Endothelial cell of umbilical vein (primary cell): ENCODE data around the gene EDAR. TPM values are rescaled to one million over a fixed set of nuclear protein-coding genes. Genes with fewer than 3 reads are reported as not detected.

ENCODE experiments used
- BruUV-seq: library from RNA; stranded (reverse); fragments of 400-500 nt; replicated peaks from 2 replicates; lab custom pipeline; 2021; lab: Mats Ljungman, UMichigan
- CTCF ChIA-PET: fragments of 300-600, 350-600 bp; sonication (Branson Sonifier 250); formaldehyde crosslinking; loops from one replicate; lab custom pipeline; 2021; ENCODE audit warnings: antibody characterized with exemption, inconsistent platforms; lab: Charles Lee
- POLR2A ChIA-PET: fragments of 300-600, 350-600 bp; sonication (Branson Sonifier 250); formaldehyde crosslinking; loops from one replicate; lab custom pipeline; 2021; ENCODE audit warnings: antibody characterized with exemption, inconsistent platforms; lab: Charles Lee
- DNase-seq: peaks from one replicate; pipeline ENCODE4 v3.0.0-alpha.2; 2011; ENCODE audit warnings: low read depth, low spot score
- FAIRE-seq: peaks from 2 replicates; lab custom pipeline; 2011; peaks lifted over from hg19 to GRCh38; lab: Jason Lieb, UNC
- H2AFZ ChIP-seq: 2 replicates; pipeline ENCODE4 v1.6.0; 2012; ENCODE audit warnings: low read depth, low read length, control low read depth, inconsistent platforms
- H3K27ac ChIP-seq: 2 replicates; pipeline ENCODE4 v1.5.1; 2011; ENCODE audit warnings: low read depth, mild to moderate bottlenecking, control low read depth, low read length, moderate library complexity; ENCODE audit not compliant: insufficient read depth
- H3K27me3 ChIP-seq, 2 experiments: 2 replicates each; pipeline versions ENCODE4 v1.6.0 to v1.6.1; 2011; ENCODE audit warnings: low read length in 2 of 2, mixed read lengths in 1 of 2; ENCODE audit not compliant: control insufficient read depth in 2 of 2, insufficient read depth in 2 of 2
- H3K36me3 ChIP-seq, 2 experiments: 2 replicates in 1 of 2; 3 replicates in 1 of 2; pipeline ENCODE4 v1.5.1; 2011; ENCODE audit warnings: low read length in 2 of 2, mild to moderate bottlenecking in 1 of 2, moderate library complexity in 1 of 2; ENCODE audit not compliant: control insufficient read depth in 2 of 2, insufficient read depth in 2 of 2; ENCODE audit errors: extremely low read depth in 1 of 2
- H3K4me1 ChIP-seq: 3 replicates; pipeline ENCODE4 v1.5.1; 2011; ENCODE audit warnings: mild to moderate bottlenecking, low read length; ENCODE audit not compliant: control insufficient read depth, insufficient read depth; ENCODE audit errors: extremely low read depth
- H3K4me2 ChIP-seq: 2 replicates; pipeline ENCODE4 v1.6.1; 2011; ENCODE audit warnings: low read length, control low read depth, mixed read lengths; ENCODE audit not compliant: insufficient read depth
- H3K4me3 ChIP-seq, 3 experiments: fragments of 200-600 bp in 1 of 3; sonication (generic), shearing (Covaris generic) in 1 of 3; replicated peaks in 1 of 3; 2 replicates each; pipeline ENCODE4 v1.5.1; 2011 to 2016; ENCODE audit warnings: control low read depth in 3 of 3, low read length in 3 of 3, mild to moderate bottlenecking in 2 of 3, inconsistent platforms in 1 of 3, low read depth in 1 of 3, moderate library complexity in 1 of 3; ENCODE audit not compliant: insufficient read depth in 1 of 3
- H3K79me2 ChIP-seq: 2 replicates; pipeline ENCODE4 v1.6.0; 2012; ENCODE audit warnings: low read length, inconsistent platforms; ENCODE audit not compliant: control insufficient read depth, insufficient read depth
- H3K9ac ChIP-seq: replicated peaks from 2 replicates; pipeline ENCODE3; 2011; ENCODE audit warnings: low read length, control low read depth; ENCODE audit not compliant: insufficient read depth; ENCODE audit errors: extremely low read depth
- H3K9me1 ChIP-seq: replicated peaks from 3 replicates; pipeline ENCODE4 v1.6.0; 2011; ENCODE audit warnings: mild to moderate bottlenecking, low read length; ENCODE audit not compliant: control insufficient read depth, insufficient read depth; ENCODE audit errors: extremely low read depth
- H3K9me3 ChIP-seq: replicated peaks from 2 replicates; pipeline ENCODE4 v1.5.1; 2012; ENCODE audit warnings: low read length, inconsistent platforms; ENCODE audit not compliant: control insufficient read depth, insufficient read depth
- H4K20me1 ChIP-seq: replicated peaks from 2 replicates; pipeline ENCODE3; 2011; ENCODE audit warnings: mild to moderate bottlenecking, low read length; ENCODE audit not compliant: control insufficient read depth, insufficient read depth; ENCODE audit errors: extremely low read depth
- CTCF ChIP-seq, 2 donors: IDR thresholded peaks; 1 replicate in 1 of 2; 2 replicates in 1 of 2; pipeline ENCODE4 v1.5.1; 2011; ENCODE audit warnings: low read length in 2 of 2, mild to moderate bottlenecking in 2 of 2, moderate library complexity in 2 of 2, control low read depth in 1 of 2, inconsistent platforms in 1 of 2, low read depth in 1 of 2; ENCODE audit not compliant: insufficient read depth in 1 of 2; ENCODE audit errors: extremely low read depth in 1 of 2
- EZH2 ChIP-seq: IDR thresholded peaks from 2 replicates; pipeline ENCODE4 v1.6.1; 2012; ENCODE audit warnings: borderline replicate concordance, low read depth, mild to moderate bottlenecking, moderate library complexity, low read length, inconsistent platforms; ENCODE audit not compliant: severe bottlenecking
- FOS ChIP-seq: IDR thresholded peaks from 2 replicates; pipeline ENCODE4 v1.6.1; 2011; ENCODE audit warnings: mild to moderate bottlenecking, low read length, moderate library complexity, borderline replicate concordance; ENCODE audit not compliant: insufficient read depth
- JUN ChIP-seq: IDR thresholded peaks from 2 replicates; pipeline ENCODE4 v1.6.1; 2011; ENCODE audit warnings: borderline replicate concordance, low read depth; ENCODE audit not compliant: insufficient read length, insufficient read depth
- MAX ChIP-seq: IDR thresholded peaks from 2 replicates; pipeline ENCODE4 v1.6.1; 2011; ENCODE audit not compliant: insufficient read depth, insufficient read length
- MYC ChIP-seq: IDR thresholded peaks from one replicate; pipeline ENCODE4 v1.6.1; 2011; ENCODE audit warnings: mild to moderate bottlenecking, low read depth, low read length
- POLR2A ChIP-seq: IDR thresholded peaks from 2 replicates; pipeline ENCODE4 v1.6.1; 2012; ENCODE audit warnings: low read depth, mild to moderate bottlenecking, control low read depth, low read length
- POLR2AphosphoS5 ChIP-seq: IDR thresholded peaks from 2 replicates; pipeline ENCODE4 v1.6.1; 2012; ENCODE audit warnings: low read depth, mild to moderate bottlenecking, control low read depth, low read length, moderate library complexity; ENCODE audit not compliant: insufficient read depth
- dilution Hi-C: fragments of 300-500 bp; cut with MboI; formaldehyde crosslinking; loops from one replicate; pipeline ENCODE4 v1.15.0; 2019; ENCODE audit warnings: low sequenced_read_pairs; ENCODE audit not compliant: extremely low pct_ligation_motif_present
- intact Hi-C: fragments of 100-400 bp; cut with micrococcal nuclease; formaldehyde crosslinking; loops from one replicate; pipeline ENCODE4 v1.10.0; 2022
- polyA plus RNA-seq, 4 experiments: library from polyadenylated mRNA; depleted of rRNA in 3 of 4; stranded (reverse) in 3 of 4; unstranded in 1 of 4; fragments of >200 nt; gene quantifications; 2 replicates each; pipeline versions ENCODE4 v1.2.1 to v1.2.3, GENCODE V29; 2011 to 2012; ENCODE audit warnings: missing spikeins in 1 of 4
- total RNA-seq: library from RNA; stranded (reverse); gene quantifications from 2 replicates; pipeline ENCODE4 v1.2.3, GENCODE V29; 2021

The EDAR gene
- total and polyA plus RNA-seq, 2 donors (not counting 3 experiments of a cell fraction or from before 2014, with no cell fraction given), result not detected

- ChIA-PET POLR2A (no interaction called here), CTCF (interaction anchor here (0.9 kb wide), 1 partner anchor 23 kb away, joined by 3 read pairs; no protein-coding TSS in a partner anchor)
- no peak overlapping the region for H3K4me2 ChIP-seq
These were observed 119.5 kb downstream of the EDAR start for GRCh38 chr2:108869542-108869941.

More at GRCh38 chr2:108869542-108869941, 119.5 kb downstream of the EDAR start:
- Histone ChIP-seq H3K9me1 (no peaks in the 10 kb centered on the region), H3K79me2 (no peaks in the 10 kb centered on the region), H3K4me1 (no peaks in the 10 kb centered on the region), H4K20me1 (no peaks in the 10 kb centered on the region), H3K4me3 (no peak overlapping the region), H3K27me3 (no peaks in the 10 kb centered on the region), H3K9me3 (no peaks in the 10 kb centered on the region), H2AFZ (no peak overlapping the region), H3K36me3 (no peaks in the 10 kb centered on the region), H3K9ac (no peak overlapping the region), H3K27ac (no peak overlapping the region)
- intact Hi-C loops, result no loop called here
- TF ChIP-seq JUN (no peak), MYC (no peak), MAX (no peak), POLR2A (no peak), CTCF (IDR thresholded peaks at IDR 0.05; ENCODE audit: extremely low read depth in 1 of 2, insufficient read depth in 1 of 2, low read depth in 1 of 2, low read length in 2 of 2) (no peak), FOS (no peak), EZH2 (no peak), POLR2AphosphoS5 (no peak)
- dilution Hi-C loops, result no loop called here
- no TSS peak for BruUV-seq
- DNase-seq, result no peak
- FAIRE-seq, result no peak
